Stimulated activated naive CD8-positive, alpha-beta T cell treated with anti-CD3 and anti-CD28 coated beads, Interleukin-15, amount 100 ng/mL, for 72 hours (primary cell): ENCODE measurements around the gene MGST2.

Experiments
- ATAC-seq: fragments of 150-1000 bp; cut with Tn5 transposase; 2 replicates; pipeline ENCODE4 v1.10.0; 2021; ENCODE audit warnings: mild to moderate bottlenecking, moderate library complexity
- DNase-seq, 2 donors: peaks; one replicate each; pipeline ENCODE4 v3.0.0; 2021 to 2022
- H3K27ac Mint-ChIP-seq, 2 donors: one replicate each; pipeline ENCODE4 v1.8.0; 2022; ENCODE audit warnings: mild to moderate bottlenecking in 2 of 2, mixed read lengths in 2 of 2, moderate library complexity in 2 of 2
- H3K27me3 Mint-ChIP-seq: one replicate; pipeline ENCODE4 v1.8.0; 2022; ENCODE audit warnings: mixed read lengths
- H3K4me1 Mint-ChIP-seq: one replicate; pipeline ENCODE4 v1.8.0; 2022; ENCODE audit warnings: mild to moderate bottlenecking, mixed read lengths
- H3K4me3 Mint-ChIP-seq, 2 donors: one replicate each; pipeline ENCODE4 v1.8.0; 2022; ENCODE audit warnings: mild to moderate bottlenecking in 2 of 2, mixed read lengths in 2 of 2, moderate library complexity in 1 of 2
- H3K9me3 Mint-ChIP-seq, 2 donors: one replicate each; pipeline ENCODE4 v1.8.0; 2022; ENCODE audit warnings: mixed read lengths in 2 of 2

Gene MGST2

GRCh38 chr4:139658586-139659382, 6.8 kb upstream of the MGST2 start:
- no peak for DNase-seq
- H3K4me1 Mint-ChIP-seq = peaks cover 24% of the 10 kb centered on the region
- ATAC-seq = no peak

GRCh38 chr4:139659735-139660424, 5.7 kb upstream of the MGST2 start:
- Mint-ChIP-seq H3K4me3 (no peak overlapping the region), H3K27ac (no peak overlapping the region), H3K4me1 (peaks cover 24% of the 10 kb centered on the region), H3K27me3 (no peaks in the 10 kb centered on the region), H3K9me3 (no peaks in the 10 kb centered on the region)
- DNase-seq (no peak), ATAC-seq (no peak)

More at GRCh38 chr4:139658586-139659382, 6.8 kb upstream of the MGST2 start:
- Mint-ChIP-seq H3K27ac (peak overlapping the region in 1 of 2 donors; percentile 20), H3K27me3 (no peaks in the 10 kb centered on the region), H3K4me3 (peak overlapping the region; percentile 19 to 85), H3K9me3 (no peaks in the 10 kb centered on the region)

- H3K9me3 Mint-ChIP-seq = no peaks in the 10 kb centered on the region
- DNase-seq (no peak), ATAC-seq (no peak)
- no peaks in the 10 kb centered on the region for H3K27me3 Mint-ChIP-seq
- H3K27ac Mint-ChIP-seq = no peak overlapping the region
- H3K4me3 Mint-ChIP-seq = no peak overlapping the region
- peaks cover 30% of the 10 kb centered on the region for H3K4me1 Mint-ChIP-seq
These were observed 5.0 kb upstream of the MGST2 start for GRCh38 chr4:139660568-139661043.

- DNase-seq = no peak
- peaks cover 25% of the 10 kb centered on the region for H3K4me1 Mint-ChIP-seq
- H3K4me3 Mint-ChIP-seq = no peak overlapping the region
- no peak for ATAC-seq
- H3K27me3 Mint-ChIP-seq = peaks cover 17% of the 10 kb centered on the region
- H3K9me3 Mint-ChIP-seq = no peaks in the 10 kb centered on the region
- peak overlapping the region in 1 of 2 donors; percentile 56 for H3K27ac Mint-ChIP-seq
These were observed 2.0 kb upstream of the MGST2 start for GRCh38 chr4:139663561-139664138.

- Mint-ChIP-seq H3K4me3 (no peak overlapping the region), H3K4me1 (peaks cover 23% of the 10 kb centered on the region), H3K27me3 (peaks cover 25% of the 10 kb centered on the region), H3K9me3 (no peaks in the 10 kb centered on the region), H3K27ac (no peak overlapping the region)
- ATAC-seq (no peak), DNase-seq (no peak)
These were observed 1.2 kb upstream of the MGST2 start for GRCh38 chr4:139664442-139664841.

- Mint-ChIP-seq H3K9me3 (no peaks in the 10 kb centered on the region), H3K4me3 (peak overlapping the region; percentile 83 to 86)
These were observed 435 bp upstream of the MGST2 start for GRCh38 chr4:139665079-139665689.

GRCh38 chr4:139666735-139667281, 1.2 kb downstream of the MGST2 start:
- ATAC-seq = no peak
- Mint-ChIP-seq H3K4me1 (peaks cover 29% of the 10 kb centered on the region), H3K4me3 (peak overlapping the region; percentile 83 to 86), H3K27me3 (peaks cover 29% of the 10 kb centered on the region), H3K9me3 (no peaks in the 10 kb centered on the region), H3K27ac (no peak overlapping the region)
- no peak for DNase-seq

More at GRCh38 chr4:139665079-139665689, 435 bp upstream of the MGST2 start:
- Mint-ChIP-seq H3K4me1 (peaks cover 29% of the 10 kb centered on the region), H3K27me3 (peaks cover 29% of the 10 kb centered on the region), H3K27ac (peak overlapping the region; percentile 71 to 89)
- DNase-seq (no peak), ATAC-seq (peak; percentile 36)

- Mint-ChIP-seq H3K27me3 (peaks cover 29% of the 10 kb centered on the region), H3K4me3 (no peak overlapping the region), H3K9me3 (no peaks in the 10 kb centered on the region), H3K4me1 (peaks cover 29% of the 10 kb centered on the region), H3K27ac (peak overlapping the region in 1 of 2 donors; percentile 71)
- ATAC-seq (no peak), DNase-seq (no peak)
These were observed 2.4 kb downstream of the MGST2 start for GRCh38 chr4:139668036-139668435.

GRCh38 chr4:139668658-139669201, 3.1 kb downstream of the MGST2 start:
- Mint-ChIP-seq H3K27me3 (peaks cover 29% of the 10 kb centered on the region), H3K4me1 (peaks cover 29% of the 10 kb centered on the region), H3K4me3 (no peak overlapping the region), H3K9me3 (no peaks in the 10 kb centered on the region), H3K27ac (no peak overlapping the region)
- ATAC-seq (no peak), DNase-seq (no peak)

GRCh38 chr4:139669335-139669734, 3.7 kb downstream of the MGST2 start:
- Mint-ChIP-seq H3K4me1 (peaks cover 29% of the 10 kb centered on the region), H3K27me3 (peaks cover 29% of the 10 kb centered on the region), H3K9me3 (no peaks in the 10 kb centered on the region), H3K4me3 (no peak overlapping the region), H3K27ac (peak overlapping the region in 1 of 2 donors; percentile 43)
- DNase-seq (no peak), ATAC-seq (no peak)

- H3K27me3 Mint-ChIP-seq = peaks cover 29% of the 10 kb centered on the region
- H3K9me3 Mint-ChIP-seq = no peaks in the 10 kb centered on the region
- ATAC-seq (no peak), DNase-seq (no peak)
- H3K4me1 Mint-ChIP-seq = peaks cover 29% of the 10 kb centered on the region
- peak overlapping the region in 1 of 2 donors; percentile 28 for H3K27ac Mint-ChIP-seq
- H3K4me3 Mint-ChIP-seq = no peak overlapping the region
These were observed 4.3 kb downstream of the MGST2 start for GRCh38 chr4:139669890-139670289.

GRCh38 chr4:139670775-139671174, 5.2 kb downstream of the MGST2 start:
- Mint-ChIP-seq H3K4me3 (no peak overlapping the region), H3K4me1 (peaks cover 21% of the 10 kb centered on the region), H3K27me3 (peaks cover 29% of the 10 kb centered on the region), H3K27ac (no peak overlapping the region), H3K9me3 (no peaks in the 10 kb centered on the region)
- DNase-seq (no peak), ATAC-seq (no peak)

GRCh38 chr4:139672215-139672614, 6.6 kb downstream of the MGST2 start:
- H3K27ac Mint-ChIP-seq = no peak overlapping the region
- H3K27me3 Mint-ChIP-seq = peaks cover 22% of the 10 kb centered on the region
- peaks cover 7% of the 10 kb centered on the region for H3K4me1 Mint-ChIP-seq
- ATAC-seq = no peak
- DNase-seq = no peak
- no peak overlapping the region for H3K4me3 Mint-ChIP-seq
- no peaks in the 10 kb centered on the region for H3K9me3 Mint-ChIP-seq

GRCh38 chr4:139672732-139673131, 7.1 kb downstream of the MGST2 start:
- Mint-ChIP-seq H3K27me3 (peaks cover 17% of the 10 kb centered on the region), H3K4me1 (peaks cover 6% of the 10 kb centered on the region), H3K4me3 (no peak overlapping the region), H3K9me3 (no peaks in the 10 kb centered on the region), H3K27ac (peak overlapping the region in 1 of 2 donors; percentile 67)
- no peak for DNase-seq
- ATAC-seq = no peak
